ENCODE data around the gene PAK2. TPM values are rescaled to one million over a fixed set of nuclear protein-coding genes. Genes with fewer than 3 reads are reported as not detected.

The PAK2 gene
- total RNA-seq, 2 donors from 2014 or later = 47.5 to 48.7 TPM

DNA sequence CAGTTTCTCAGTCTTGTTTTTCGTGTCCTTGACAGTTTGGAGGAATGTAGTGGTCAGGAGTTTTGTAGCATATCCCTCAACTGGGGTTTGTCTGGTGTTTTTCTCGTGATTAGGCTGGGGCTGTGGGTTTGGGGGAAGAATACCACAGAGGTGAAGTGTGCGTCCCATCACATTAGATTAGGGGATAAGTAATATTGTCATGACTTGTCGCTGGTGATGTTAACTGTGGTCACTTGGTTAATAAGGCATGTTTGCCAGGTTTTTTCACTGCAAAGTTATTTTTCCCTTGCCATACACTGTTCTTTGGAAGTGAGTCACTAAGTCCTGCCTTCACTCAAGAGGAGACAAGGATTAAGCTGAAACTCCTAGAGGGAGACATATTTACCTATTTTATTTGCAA is 39.1 kb downstream of the PAK2 start:
- DNase-seq (ENCODE audit: low spot score) = no peak
- Histone ChIP-seq H3K27me3 (no peaks in the 10 kb centered on the region), H3K4me1 (peaks cover 0 to 13% of the 10 kb centered on the region in 2 donors), H3K36me3 (peaks cover 24% of the 10 kb centered on the region), H3K27ac (no peak overlapping the region), H3K9me3 (no peaks in the 10 kb centered on the region), H3K4me3 (no peak overlapping the region)
- TF ChIP-seq, protein P1, sequence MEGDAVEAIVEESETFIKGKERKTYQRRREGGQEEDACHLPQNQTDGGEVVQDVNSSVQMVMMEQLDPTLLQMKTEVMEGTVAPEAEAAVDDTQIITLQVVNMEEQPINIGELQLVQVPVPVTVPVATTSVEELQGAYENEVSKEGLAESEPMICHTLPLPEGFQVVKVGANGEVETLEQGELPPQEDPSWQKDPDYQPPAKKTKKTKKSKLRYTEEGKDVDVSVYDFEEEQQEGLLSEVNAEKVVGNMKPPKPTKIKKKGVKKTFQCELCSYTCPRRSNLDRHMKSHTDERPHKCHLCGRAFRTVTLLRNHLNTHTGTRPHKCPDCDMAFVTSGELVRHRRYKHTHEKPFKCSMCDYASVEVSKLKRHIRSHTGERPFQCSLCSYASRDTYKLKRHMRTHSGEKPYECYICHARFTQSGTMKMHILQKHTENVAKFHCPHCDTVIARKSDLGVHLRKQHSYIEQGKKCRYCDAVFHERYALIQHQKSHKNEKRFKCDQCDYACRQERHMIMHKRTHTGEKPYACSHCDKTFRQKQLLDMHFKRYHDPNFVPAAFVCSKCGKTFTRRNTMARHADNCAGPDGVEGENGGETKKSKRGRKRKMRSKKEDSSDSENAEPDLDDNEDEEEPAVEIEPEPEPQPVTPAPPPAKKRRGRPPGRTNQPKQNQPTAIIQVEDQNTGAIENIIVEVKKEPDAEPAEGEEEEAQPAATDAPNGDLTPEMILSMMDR (IDR thresholded peaks at IDR 0.05) = no peak

GRCh38 chr3:196782511-196782910 is 42.9 kb downstream of the PAK2 start:
- DNase-seq (ENCODE audit: low spot score) = no peak
- H3K4me3 ChIP-seq = no peak overlapping the region
- no peaks in the 10 kb centered on the region for H3K9me3 ChIP-seq
- TF ChIP-seq, protein P1 (IDR thresholded peaks at IDR 0.05) = no peak
- H3K27me3 ChIP-seq = no peaks in the 10 kb centered on the region
- H3K36me3 ChIP-seq = peaks cover 33% of the 10 kb centered on the region
- peaks cover 0 to 5% of the 10 kb centered on the region in 2 donors for H3K4me1 ChIP-seq
- no peak overlapping the region for H3K27ac ChIP-seq

- H3K4me3 ChIP-seq = no peak overlapping the region
- peaks cover 11% of the 10 kb centered on the region for H3K36me3 ChIP-seq
- TF ChIP-seq, protein P1 (IDR thresholded peaks at IDR 0.05) = no peak
- H3K9me3 ChIP-seq = no peaks in the 10 kb centered on the region
- H3K27ac ChIP-seq = no peak overlapping the region
- H3K4me1 ChIP-seq = peaks cover 0 to 11% of the 10 kb centered on the region in 2 donors
- no peak for DNase-seq (ENCODE audit: low spot score)
- H3K27me3 ChIP-seq = no peaks in the 10 kb centered on the region
These were observed 48.9 kb downstream of the PAK2 start for GRCh38 chr3:196788528-196788927.

- Histone ChIP-seq H3K4me3 (no peak overlapping the region), H3K27me3 (no peaks in the 10 kb centered on the region), H3K36me3 (peaks cover 6% of the 10 kb centered on the region), H3K9me3 (no peaks in the 10 kb centered on the region), H3K4me1 (peaks cover 0 to 11% of the 10 kb centered on the region in 2 donors), H3K27ac (no peak overlapping the region)
- no peak for DNase-seq (ENCODE audit: low spot score)
- TF ChIP-seq, protein P1 (IDR thresholded peaks at IDR 0.05) = no peak
These were observed 50.3 kb downstream of the PAK2 start for GRCh38 chr3:196789885-196790359.

DNA sequence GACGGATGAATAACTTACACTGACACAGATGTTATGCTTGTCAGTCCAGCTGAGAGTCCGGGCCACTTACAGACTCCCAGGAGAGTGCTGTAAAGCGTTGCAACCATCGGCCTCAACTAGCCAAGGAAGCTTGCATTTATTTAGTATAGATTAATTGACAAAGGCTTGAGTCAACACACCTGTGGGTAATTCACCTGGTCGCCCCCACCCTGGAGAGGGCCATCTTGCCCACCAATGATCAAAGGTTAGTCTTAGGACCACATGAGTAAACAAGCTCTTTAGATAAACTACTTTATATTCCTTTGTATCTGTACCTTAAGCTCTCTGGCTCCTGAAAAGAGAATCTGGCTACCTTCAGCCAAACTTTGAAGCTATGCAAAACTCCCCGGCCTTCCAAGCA is 51.0 kb downstream of the PAK2 start:
- Histone ChIP-seq H3K4me1 (peaks cover 0 to 11% of the 10 kb centered on the region in 2 donors), H3K36me3 (peaks cover 6% of the 10 kb centered on the region), H3K4me3 (no peak overlapping the region), H3K27ac (no peak overlapping the region), H3K27me3 (no peaks in the 10 kb centered on the region), H3K9me3 (no peaks in the 10 kb centered on the region)
- DNase-seq (ENCODE audit: low spot score) = no peak
- TF ChIP-seq, protein P1 (IDR thresholded peaks at IDR 0.05) = no peak

DNA sequence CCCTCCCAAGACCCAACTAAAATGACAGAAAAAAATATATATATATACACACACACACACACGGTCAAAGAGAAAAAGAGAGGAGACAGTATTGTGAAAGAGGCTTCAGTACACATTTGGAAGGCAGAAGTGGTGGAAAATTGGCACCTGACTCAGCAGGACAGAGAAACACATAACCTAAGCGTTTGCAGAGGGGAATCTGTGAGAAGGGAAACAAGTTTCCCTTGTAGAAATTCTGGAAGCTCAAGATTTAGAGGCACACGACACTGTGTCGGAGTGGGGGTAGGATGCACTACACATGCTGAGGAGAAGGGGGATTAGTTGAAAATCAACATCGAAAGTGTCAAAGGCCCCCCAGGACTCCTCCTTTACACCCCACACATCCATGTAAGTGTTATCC is 53.1 kb downstream of the PAK2 start:
- Histone ChIP-seq H3K27ac (no peak overlapping the region), H3K4me1 (peaks cover 0 to 11% of the 10 kb centered on the region in 2 donors), H3K36me3 (no peaks in the 10 kb centered on the region), H3K4me3 (no peak overlapping the region), H3K27me3 (no peaks in the 10 kb centered on the region), H3K9me3 (no peaks in the 10 kb centered on the region)
- TF ChIP-seq, protein P1 (IDR thresholded peaks at IDR 0.05) = no peak
- DNase-seq (ENCODE audit: low spot score) = no peak
